ENCODE results near the gene MACROD2.
A peak's percentile ranks its signal among the peaks of the same experiment; 100 is the strongest.
"Not testable (repeated sequence)": the region's sequence is repeated elsewhere in the genome, so short reads cannot be mapped to it uniquely, and the experiment has no call there.

Gene MACROD2

DNA sequence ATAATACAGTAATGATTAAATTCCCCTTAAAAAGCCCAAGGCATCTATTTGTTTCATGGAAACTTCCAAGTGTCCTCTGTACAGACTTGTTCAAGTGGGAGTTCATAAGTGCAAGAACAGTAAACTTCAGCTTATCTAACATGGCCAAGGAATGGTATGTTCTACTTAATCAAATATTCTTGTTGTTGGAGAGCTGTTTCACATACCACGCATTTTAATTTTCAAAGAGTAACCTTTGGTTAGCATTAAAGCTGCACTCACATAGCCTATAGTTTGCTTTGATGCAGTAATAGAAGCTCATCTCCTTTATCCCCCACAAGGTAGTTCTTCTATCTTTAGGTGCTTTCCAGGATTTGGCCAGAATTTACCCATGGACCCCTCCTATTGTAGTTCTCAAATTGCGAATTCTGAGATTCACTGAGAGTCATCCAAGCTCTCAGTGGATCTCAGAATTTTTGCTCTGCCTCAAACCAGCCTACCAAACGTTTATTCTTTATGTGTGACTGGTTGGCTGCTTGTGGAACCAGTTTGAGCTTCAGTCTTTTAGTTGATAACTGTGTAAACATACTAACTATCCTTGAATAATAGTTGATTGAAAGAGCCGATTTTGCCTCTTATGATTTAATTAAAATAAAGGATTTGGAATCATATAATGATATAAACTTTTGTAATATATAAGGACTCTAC lies 1010.1 kb downstream of the MACROD2 start:
- TF ChIP-seq CTCF (conservative IDR thresholded peaks at IDR 0.05; ENCODE audit: low read depth, low read length): no peak
- DNase-seq (ENCODE audit: low read depth): peak; percentile 90

GRCh38 chr20:15011631-15012030 lies 1016.3 kb downstream of the MACROD2 start:
- DNase-seq (ENCODE audit: low read depth): no peak
- no peak for TF ChIP-seq CTCF (conservative IDR thresholded peaks at IDR 0.05; ENCODE audit: low read depth, low read length)
- H3K4me3 ChIP-seq (ENCODE audit: low read depth, low read length): no peak overlapping the region

More for the DNA sequence above, 1010.1 kb downstream of the MACROD2 start:
- H3K4me3 ChIP-seq (ENCODE audit: low read depth, low read length): no peak overlapping the region

DNA sequence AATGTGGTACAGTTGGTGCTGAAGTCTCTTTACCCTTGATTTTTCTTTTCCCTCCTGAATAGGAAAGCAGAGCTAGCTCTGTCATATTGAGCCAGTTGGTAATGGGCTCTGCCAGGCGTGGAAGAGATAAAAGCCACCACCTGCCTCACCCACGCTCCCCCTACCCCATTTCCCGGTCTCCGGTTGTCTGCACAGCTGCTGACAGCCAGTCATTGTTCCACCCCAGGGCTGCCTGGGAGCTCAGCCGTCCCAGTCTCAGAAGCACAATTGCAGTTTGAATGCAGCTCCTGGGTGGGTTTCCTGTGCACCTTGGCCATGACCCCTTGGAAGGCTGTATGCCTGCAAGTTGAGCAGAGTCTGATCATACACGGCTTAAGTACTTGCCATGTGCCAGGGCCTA lies 1017.2 kb downstream of the MACROD2 start:
- no peak for DNase-seq (ENCODE audit: low read depth)
- H3K4me3 ChIP-seq (ENCODE audit: low read depth, low read length): no peak overlapping the region
- no peak for TF ChIP-seq CTCF (conservative IDR thresholded peaks at IDR 0.05; ENCODE audit: low read depth, low read length)

DNA sequence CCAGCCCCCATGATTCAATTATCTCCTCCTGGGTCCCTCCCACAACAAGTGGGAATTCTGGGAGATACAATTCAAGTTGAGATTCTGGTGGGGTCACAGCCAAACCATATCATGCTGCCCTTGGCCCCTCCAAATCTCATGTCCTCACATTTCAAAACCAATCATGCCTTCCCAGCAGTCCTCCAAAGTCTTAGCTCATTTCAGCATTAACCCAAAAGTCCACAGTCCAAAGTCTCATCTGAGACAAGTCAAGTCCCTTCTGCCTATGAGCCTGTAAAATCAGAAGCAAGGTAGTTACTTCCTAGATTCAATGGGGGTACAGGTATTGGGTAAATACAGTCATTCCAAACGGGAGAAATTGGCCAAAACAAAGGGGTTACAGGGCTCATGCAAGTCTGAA lies 1021.6 kb downstream of the MACROD2 start:
- H3K4me3 ChIP-seq (ENCODE audit: low read depth, low read length); DNase-seq (ENCODE audit: low read depth): not testable (repeated sequence)

DNA sequence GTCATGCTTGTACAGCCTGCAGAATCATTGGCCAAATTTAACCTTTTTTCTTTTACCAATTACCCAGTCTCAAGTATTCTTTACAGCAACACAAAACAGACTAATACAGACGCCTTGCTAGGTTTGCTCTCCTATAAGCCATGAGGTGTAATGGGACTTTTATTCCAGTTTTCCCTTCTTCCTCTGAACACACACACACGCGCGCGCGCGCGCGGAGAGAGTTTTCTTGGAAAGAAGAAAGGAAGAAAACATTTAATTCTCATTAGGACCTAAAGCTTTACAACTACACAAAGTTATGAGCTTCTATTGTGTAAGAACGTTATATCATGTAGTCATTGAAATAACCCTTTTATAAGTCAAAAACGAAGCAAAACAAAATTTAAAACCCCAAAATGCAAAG lies 1023.6 kb downstream of the MACROD2 start:
- TF ChIP-seq CTCF (conservative IDR thresholded peaks at IDR 0.05; ENCODE audit: low read depth, low read length): no peak
- DNase-seq (ENCODE audit: low read depth): no peak
- no peak overlapping the region for H3K4me3 ChIP-seq (ENCODE audit: low read depth, low read length)

- no peak for DNase-seq (ENCODE audit: low read depth)
These were observed 1025.5 kb downstream of the MACROD2 start for GRCh38 chr20:15020845-15021244.

GRCh38 chr20:15022921-15023320 lies 1027.6 kb downstream of the MACROD2 start:
- no peak for DNase-seq (ENCODE audit: low read depth)
- TF ChIP-seq CTCF (conservative IDR thresholded peaks at IDR 0.05; ENCODE audit: low read depth, low read length): no peak
- no peak overlapping the region for H3K4me3 ChIP-seq (ENCODE audit: low read depth, low read length)

More at GRCh38 chr20:15020845-15021244, 1025.5 kb downstream of the MACROD2 start:
- TF ChIP-seq CTCF (conservative IDR thresholded peaks at IDR 0.05; ENCODE audit: low read depth, low read length): no peak
- H3K4me3 ChIP-seq (ENCODE audit: low read depth, low read length): no peak overlapping the region
